ENCODE results near the gene GABRR2.

Gene GABRR2

DNA sequence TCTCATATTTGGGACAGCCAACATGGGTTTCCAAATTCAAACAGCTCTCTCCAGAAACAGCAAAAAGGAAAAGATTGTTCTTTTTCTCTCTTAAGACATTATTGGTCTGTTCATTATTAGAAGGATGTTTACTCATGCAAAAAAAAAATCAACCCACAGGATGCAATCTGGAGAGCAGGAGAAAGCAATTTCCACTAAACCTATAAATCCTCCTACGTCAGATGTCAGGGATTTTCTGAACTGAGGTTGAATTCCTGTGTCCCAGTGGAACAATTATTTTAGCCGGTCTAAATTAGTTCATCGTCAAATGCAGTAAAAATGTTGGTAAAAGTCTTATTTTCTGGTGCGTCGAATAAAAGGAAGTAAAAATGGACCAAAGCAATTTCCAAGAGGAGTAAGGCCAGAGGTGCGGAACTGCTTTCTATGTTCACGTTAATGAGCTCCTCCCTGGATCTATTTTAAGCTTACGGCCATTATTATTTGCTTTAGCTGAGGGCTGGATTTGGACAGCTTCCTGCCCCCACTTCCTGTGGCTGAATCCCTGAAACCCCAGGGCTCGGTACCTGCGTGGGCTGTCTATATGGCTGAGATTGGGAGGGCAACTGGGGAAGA lies 97.7 kb downstream of the GABRR2 start, which contains the start of gene GABRR1:
Gene GABRR1 (minus strand): TSS at position 60 of the 612 bp plus-strand sequence. CDS start 36 bp downstream, at position 24.
- TF ChIP-seq, protein P1, sequence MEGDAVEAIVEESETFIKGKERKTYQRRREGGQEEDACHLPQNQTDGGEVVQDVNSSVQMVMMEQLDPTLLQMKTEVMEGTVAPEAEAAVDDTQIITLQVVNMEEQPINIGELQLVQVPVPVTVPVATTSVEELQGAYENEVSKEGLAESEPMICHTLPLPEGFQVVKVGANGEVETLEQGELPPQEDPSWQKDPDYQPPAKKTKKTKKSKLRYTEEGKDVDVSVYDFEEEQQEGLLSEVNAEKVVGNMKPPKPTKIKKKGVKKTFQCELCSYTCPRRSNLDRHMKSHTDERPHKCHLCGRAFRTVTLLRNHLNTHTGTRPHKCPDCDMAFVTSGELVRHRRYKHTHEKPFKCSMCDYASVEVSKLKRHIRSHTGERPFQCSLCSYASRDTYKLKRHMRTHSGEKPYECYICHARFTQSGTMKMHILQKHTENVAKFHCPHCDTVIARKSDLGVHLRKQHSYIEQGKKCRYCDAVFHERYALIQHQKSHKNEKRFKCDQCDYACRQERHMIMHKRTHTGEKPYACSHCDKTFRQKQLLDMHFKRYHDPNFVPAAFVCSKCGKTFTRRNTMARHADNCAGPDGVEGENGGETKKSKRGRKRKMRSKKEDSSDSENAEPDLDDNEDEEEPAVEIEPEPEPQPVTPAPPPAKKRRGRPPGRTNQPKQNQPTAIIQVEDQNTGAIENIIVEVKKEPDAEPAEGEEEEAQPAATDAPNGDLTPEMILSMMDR (IDR thresholded peaks at IDR 0.05; ENCODE audit: low read depth, low read length) = no peak
- no peaks in the 10 kb centered on the region for H3K9me3 ChIP-seq (ENCODE audit: severe bottlenecking)
- H3K36me3 ChIP-seq = no peaks in the 10 kb centered on the region
- no peak for DNase-seq
- no peak within 1 kb of the TSS for H3K27ac ChIP-seq
- H3K4me3 ChIP-seq (ENCODE audit: low read depth, low read length) = no peak within 1 kb of the TSS
- H3K27me3 ChIP-seq (ENCODE audit: insufficient read depth, low read depth, severe bottlenecking) = no peaks in the 10 kb centered on the region

DNA sequence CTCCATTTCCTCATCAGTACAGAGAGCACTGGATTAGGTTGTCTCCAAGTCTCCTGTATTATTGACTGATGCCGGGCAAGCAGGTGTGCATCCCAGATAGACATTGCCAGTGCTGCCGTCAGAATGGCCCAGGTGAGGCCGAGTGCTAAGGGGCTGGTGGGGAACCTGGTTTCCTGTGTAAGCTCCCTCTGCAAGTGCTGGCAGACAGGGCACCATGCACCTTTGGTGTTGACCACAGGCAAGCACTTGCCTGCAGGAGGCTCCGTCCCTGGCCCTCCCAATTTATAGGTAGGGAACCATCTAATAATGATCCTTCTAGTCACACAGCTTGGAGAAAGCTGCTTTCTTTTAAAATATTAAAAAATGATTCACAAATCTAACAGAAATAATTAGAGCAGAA lies 98.7 kb downstream of the GABRR2 start:
- H3K36me3 ChIP-seq = no peaks in the 10 kb centered on the region
- TF ChIP-seq, protein P1 (IDR thresholded peaks at IDR 0.05; ENCODE audit: low read depth, low read length) = no peak
- DNase-seq = no peak
- no peaks in the 10 kb centered on the region for H3K27me3 ChIP-seq (ENCODE audit: insufficient read depth, low read depth, severe bottlenecking)
- no peak overlapping the region for H3K4me3 ChIP-seq (ENCODE audit: low read depth, low read length)
- H3K27ac ChIP-seq = no peak overlapping the region
- no peaks in the 10 kb centered on the region for H3K9me3 ChIP-seq (ENCODE audit: severe bottlenecking)

DNA sequence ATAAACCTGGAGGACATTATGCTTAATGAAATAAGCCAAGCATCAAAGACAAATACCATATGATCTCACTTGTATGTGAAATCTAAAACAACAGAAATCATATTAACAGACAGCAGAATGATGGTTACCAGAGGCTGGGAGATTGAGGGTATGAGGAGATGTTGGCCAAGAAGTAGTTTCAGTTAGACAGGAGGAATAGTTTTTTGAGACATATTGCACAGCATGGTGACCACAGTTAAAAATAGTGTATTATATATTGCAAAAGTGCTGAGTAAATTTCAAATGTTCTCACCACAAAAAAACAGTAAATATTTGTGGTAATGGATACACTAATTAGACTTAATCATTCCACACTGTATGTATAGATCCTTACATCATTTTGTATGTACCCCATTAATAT lies 99.7 kb downstream of the GABRR2 start:
- H3K9me3 ChIP-seq (ENCODE audit: severe bottlenecking) = no peaks in the 10 kb centered on the region
- no peak overlapping the region for H3K27ac ChIP-seq
- no peak for DNase-seq
- H3K36me3 ChIP-seq = no peaks in the 10 kb centered on the region
- H3K4me3 ChIP-seq (ENCODE audit: low read depth, low read length) = no peak overlapping the region
- TF ChIP-seq, protein P1 (IDR thresholded peaks at IDR 0.05; ENCODE audit: low read depth, low read length) = no peak
- H3K27me3 ChIP-seq (ENCODE audit: insufficient read depth, low read depth, severe bottlenecking) = no peaks in the 10 kb centered on the region

DNA sequence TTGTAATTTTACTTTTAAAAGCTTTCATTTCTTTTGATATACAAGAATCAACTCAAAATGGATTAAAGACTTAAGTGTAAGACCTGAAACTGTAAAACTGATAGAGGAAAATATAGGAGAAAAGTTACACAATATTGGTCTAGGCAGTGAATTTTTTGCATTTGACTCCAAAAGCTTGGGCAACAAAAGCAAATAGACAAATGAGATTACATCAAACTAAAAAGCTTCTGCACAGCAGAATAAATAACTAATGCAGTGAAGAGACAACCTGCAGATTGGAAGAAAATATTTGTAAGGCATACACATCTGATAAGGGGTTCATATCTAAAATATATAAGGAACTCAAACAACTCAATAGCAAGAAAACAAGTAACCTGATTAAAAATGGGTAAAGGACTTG lies 100.9 kb downstream of the GABRR2 start:
- Histone ChIP-seq H3K27ac (no peak overlapping the region), H3K4me3 (ENCODE audit: low read depth, low read length) (no peak overlapping the region), H3K9me3 (ENCODE audit: severe bottlenecking) (no peaks in the 10 kb centered on the region), H3K27me3 (ENCODE audit: insufficient read depth, low read depth, severe bottlenecking) (no peaks in the 10 kb centered on the region), H3K36me3 (no peaks in the 10 kb centered on the region)
- DNase-seq = no peak
- TF ChIP-seq, protein P1 (IDR thresholded peaks at IDR 0.05; ENCODE audit: low read depth, low read length) = no peak

DNA sequence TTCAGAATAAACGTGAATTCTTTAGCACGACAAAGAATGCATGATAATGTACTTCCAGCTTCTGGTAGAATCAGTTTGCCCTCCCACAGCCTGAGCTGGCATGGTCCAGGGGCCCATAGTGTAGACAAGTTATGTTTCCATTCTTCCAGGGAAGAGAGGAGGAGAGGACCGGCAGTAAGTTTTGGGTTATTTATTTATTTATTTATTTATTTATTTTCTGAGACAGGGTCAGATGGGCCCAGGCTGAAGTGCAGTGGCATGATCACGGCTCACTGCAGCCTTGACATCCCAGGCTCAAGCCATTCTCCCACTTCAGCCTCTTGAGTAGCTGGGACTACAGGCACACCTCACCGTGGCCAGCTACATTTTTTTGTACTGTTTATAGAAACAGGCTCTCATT lies 102.6 kb downstream of the GABRR2 start:
- H3K36me3 ChIP-seq = no peaks in the 10 kb centered on the region
- no peak overlapping the region for H3K4me3 ChIP-seq (ENCODE audit: low read depth, low read length)
- H3K9me3 ChIP-seq (ENCODE audit: severe bottlenecking) = no peaks in the 10 kb centered on the region
- no peak overlapping the region for H3K27ac ChIP-seq
- DNase-seq = no peak
- H3K27me3 ChIP-seq (ENCODE audit: insufficient read depth, low read depth, severe bottlenecking) = no peaks in the 10 kb centered on the region
- TF ChIP-seq, protein P1 (IDR thresholded peaks at IDR 0.05; ENCODE audit: low read depth, low read length) = no peak

DNA sequence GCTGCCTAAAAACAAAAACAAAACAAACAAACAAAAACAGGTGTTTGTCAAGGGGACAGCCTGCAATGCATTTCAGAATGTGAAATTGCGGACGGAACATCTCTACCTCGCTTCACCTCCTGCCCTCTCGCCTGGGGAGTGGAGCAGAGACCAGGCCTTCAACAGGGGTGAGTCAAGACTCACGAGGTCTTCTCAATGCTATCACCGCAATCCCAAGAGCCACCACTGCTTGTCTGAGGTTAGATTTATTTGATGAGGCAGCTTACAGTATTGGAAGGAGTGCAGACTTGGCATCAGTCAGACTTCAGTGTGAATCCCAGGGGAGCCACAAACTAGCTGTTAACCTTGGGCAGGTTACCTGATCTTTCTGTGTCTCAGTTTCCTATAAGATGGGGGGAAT lies 105.6 kb downstream of the GABRR2 start:
- no peak overlapping the region for H3K4me3 ChIP-seq (ENCODE audit: low read depth, low read length)
- H3K27me3 ChIP-seq (ENCODE audit: insufficient read depth, low read depth, severe bottlenecking) = no peaks in the 10 kb centered on the region
- H3K27ac ChIP-seq = no peak overlapping the region
- DNase-seq = no peak
- no peaks in the 10 kb centered on the region for H3K9me3 ChIP-seq (ENCODE audit: severe bottlenecking)
- TF ChIP-seq, protein P1 (IDR thresholded peaks at IDR 0.05; ENCODE audit: low read depth, low read length) = no peak
- H3K36me3 ChIP-seq = no peaks in the 10 kb centered on the region
